ENCODE data around the gene RNF145. TPM values are rescaled to one million over a fixed set of nuclear protein-coding genes. Genes with fewer than 3 reads are reported as not detected.

RNF145 gene
- total RNA-seq, 1 experiment from 2014 or later, result 68.6 TPM

GRCh38 chr5:159223469-159223868, 14.1 kb upstream of the RNF145 start:
- no peak for DNase-seq (ENCODE audit: low spot score)
- in situ Hi-C loops (cut with HindIII; ENCODE audit: low sequenced_read_pairs), result no loop called here

DNA sequence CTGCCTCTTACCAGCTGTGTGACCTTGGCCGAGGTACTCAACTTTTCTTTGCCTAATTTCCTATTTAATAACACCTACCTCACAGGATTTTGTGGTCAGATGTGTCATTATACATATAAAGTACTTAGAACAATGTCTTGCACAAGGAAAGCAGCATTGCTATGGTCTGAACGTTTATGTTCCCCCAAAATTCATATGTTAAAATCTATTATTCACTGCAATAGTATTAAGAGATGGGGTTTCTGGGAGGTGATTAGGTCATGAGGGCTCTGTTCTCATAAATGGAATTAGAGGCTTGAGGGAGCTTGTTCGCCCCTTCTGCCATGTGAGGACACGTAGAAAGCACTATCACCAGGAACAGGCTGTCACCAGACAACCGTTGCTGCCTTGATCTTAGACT, 10.9 kb upstream of the RNF145 start:
- DNase-seq (ENCODE audit: low spot score), result no peak
- in situ Hi-C loops (cut with HindIII; ENCODE audit: low sequenced_read_pairs), result no loop called here

GRCh38 chr5:159218595-159219023, 9.3 kb upstream of the RNF145 start:
- no peak for DNase-seq (ENCODE audit: low spot score)
- in situ Hi-C loops (cut with HindIII; ENCODE audit: low sequenced_read_pairs), result no loop called here

DNA sequence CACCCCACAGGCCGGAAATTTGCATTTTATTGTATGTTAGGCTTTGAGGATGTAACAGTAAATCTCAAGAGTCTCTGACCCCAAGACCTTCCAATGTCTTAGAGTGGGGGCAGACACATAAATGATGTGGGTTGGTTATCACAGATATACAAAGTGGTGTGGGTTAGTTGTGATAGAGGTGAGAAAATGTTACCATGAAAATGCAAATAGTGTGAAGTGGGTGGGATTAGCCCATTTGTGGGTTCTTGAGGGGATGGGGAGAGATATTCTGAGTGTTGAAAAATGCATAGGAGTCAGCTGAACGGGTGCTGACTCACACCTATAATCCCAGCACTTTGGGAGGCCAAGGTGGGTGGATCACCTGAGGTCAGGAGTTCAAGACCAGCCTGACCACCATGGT, 7.9 kb upstream of the RNF145 start:
- no peak for DNase-seq (ENCODE audit: low spot score)
- in situ Hi-C loops (cut with HindIII; ENCODE audit: low sequenced_read_pairs), result no loop called here

DNA sequence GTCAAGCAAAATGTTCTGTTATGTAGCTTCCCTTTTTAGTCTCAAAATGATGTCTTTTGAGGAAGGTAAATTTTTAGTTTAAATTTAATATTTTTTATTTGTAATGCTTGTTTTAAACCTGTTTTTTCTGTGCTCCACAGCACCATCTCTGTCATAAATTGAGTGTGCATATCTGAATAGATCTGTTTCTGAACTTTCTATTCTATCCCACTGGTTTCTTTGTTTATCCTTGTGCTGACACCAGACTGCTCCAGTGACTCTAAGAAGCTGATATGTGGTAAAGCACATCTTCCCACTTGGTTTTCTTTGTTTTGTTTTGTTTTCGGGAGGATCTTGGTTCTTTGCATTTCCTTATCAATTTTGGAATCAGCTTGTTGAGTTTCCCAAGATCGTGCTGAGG, 7.1 kb upstream of the RNF145 start:
- DNase-seq (ENCODE audit: low spot score), result no peak
- in situ Hi-C loops (cut with HindIII; ENCODE audit: low sequenced_read_pairs), result no loop called here

DNA sequence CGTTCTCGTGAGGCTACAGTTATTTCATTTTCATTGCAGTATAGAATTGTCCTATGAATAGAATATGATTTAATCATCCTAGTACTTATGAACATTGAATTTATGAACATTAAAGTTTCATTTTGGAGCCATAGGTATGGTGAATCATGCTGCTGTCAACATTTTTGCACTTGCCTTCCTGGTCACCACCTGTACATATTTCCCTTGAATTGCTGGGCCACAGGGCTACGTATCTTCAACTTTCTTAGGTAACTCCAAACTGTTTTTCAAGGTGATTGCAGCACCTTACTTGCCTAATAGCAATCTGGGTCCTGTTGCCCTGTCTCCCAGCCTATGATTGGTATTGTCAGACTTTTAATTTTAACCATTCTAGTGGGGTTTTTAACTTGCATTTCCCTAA, 6.5 kb upstream of the RNF145 start:
- DNase-seq (ENCODE audit: low spot score), result no peak
- in situ Hi-C loops (cut with HindIII; ENCODE audit: low sequenced_read_pairs), result no loop called here

DNA sequence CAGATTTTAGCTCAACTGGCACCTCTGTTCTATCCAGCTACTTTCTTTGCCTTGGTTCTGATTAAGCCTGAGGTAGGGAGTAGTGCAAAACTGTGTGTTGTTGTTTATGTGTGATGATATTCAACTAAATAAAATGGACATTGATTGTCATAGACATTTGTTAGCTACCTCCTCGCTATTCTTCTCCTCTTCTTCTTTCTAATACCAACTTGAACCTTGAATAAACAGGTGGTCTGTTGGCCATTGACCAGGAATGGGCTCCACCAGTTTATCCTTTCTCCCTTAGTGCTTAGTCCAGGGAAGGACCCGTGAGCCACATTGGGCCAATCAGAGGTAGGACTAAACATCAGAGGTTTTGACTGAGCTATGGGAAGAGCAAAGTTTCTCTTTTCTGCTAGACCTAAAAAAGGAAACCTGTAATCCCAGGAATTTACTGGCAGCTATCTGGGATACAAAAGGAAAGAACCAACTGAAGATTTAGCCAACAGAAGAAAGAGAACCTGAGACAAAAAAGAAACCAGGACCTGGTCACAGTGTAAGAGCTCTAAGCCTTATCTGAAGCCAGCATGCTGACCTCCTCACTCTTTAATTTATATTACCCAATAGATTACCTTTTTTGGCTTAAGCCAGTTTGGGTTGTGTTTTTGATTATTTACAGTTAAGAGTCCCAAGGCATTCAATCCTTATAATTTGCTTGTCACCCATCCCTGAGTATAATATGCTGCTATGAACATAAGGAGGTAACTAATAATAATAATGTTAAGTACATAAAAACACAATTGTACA, 5.3 kb upstream of the RNF145 start:
- in situ Hi-C loops (cut with HindIII; ENCODE audit: low sequenced_read_pairs), result no loop called here
- no peak for DNase-seq (ENCODE audit: low spot score)

- no peak for DNase-seq (ENCODE audit: low spot score)
- in situ Hi-C loops (cut with HindIII; ENCODE audit: low sequenced_read_pairs), result no loop called here
Observed at GRCh38 chr5:159212657-159213462, 3.5 kb upstream of the RNF145 start.

DNA sequence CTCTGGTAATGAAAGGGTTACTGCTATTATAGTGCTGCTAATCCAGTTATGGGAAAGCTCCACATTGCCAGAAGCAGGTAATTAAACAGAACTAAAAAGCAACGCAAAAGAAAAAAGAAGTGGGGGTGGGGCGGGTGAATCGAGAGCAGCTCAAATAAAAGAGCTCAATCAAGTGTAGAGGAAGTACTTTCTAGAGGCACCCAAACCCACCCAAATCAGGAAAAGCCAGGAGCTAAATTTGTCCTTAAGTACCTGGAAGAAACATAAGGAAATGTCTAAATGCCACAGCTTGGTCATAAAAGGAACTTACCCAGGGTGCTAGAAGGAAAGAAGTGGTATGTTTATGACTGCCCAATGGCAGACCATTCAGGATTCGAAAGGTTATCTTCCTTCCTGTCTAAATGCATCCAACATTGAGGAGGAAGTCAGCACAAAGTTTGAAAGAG, 2.4 kb upstream of the RNF145 start:
- in situ Hi-C loops (cut with HindIII; ENCODE audit: low sequenced_read_pairs), result no loop called here
- DNase-seq (ENCODE audit: low spot score), result no peak

GRCh38 chr5:159210846-159211245, 1.5 kb upstream of the RNF145 start:
- in situ Hi-C loops (cut with HindIII; ENCODE audit: low sequenced_read_pairs), result no loop called here
- DNase-seq (ENCODE audit: low spot score), result no peak

GRCh38 chr5:159210210-159210661, 883 bp upstream of the RNF145 start:
- in situ Hi-C loops (cut with HindIII; ENCODE audit: low sequenced_read_pairs), result no loop called here
- DNase-seq (ENCODE audit: low spot score), result no peak

GRCh38 chr5:159208514-159209437, 577 bp downstream of the RNF145 start:
- in situ Hi-C loops (cut with HindIII; ENCODE audit: low sequenced_read_pairs), result no loop called here
- DNase-seq (ENCODE audit: low spot score), result peak; percentile 25

DNA sequence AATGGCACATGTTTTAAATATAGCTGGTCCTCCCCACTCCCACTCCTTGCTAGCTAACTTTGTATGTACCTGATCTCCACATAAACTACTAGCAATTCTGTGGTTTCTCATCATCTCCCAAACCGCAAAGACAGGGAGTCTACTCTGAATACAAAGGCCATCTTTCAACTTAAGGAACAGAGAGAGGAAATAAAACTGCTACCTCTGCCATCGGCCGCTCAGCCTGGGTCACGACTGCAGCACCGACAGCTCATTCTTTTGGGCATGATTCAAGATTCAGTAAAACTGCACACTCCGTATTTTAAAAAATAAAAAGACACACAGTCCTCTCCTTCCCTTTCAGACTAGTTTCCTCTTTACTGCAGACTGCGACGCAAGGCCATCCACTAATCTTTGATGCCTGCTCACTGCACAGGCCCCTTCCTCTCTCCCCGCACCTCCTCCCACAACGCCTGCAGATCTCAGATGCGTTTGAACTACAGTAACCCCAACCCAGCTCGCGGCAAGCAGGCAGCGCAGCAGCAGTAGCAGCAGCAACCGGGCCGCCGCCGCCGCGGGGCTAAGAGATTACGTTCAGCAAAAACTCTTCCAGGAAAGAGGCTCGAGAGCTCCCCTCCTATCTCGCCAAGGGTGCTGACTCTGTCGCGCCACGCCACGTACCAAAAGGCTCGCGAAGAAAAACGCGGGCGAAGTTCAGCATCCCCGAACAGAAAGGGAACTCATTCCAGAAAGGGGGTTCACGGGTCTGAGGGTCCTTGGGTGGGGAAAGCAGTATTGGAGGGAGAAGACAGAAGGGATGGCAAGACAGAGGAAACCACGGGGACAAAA, 1.5 kb downstream of the RNF145 start:
- in situ Hi-C loops (cut with HindIII; ENCODE audit: low sequenced_read_pairs), result no loop called here
- peak; percentile 88 for DNase-seq (ENCODE audit: low spot score)

DNA sequence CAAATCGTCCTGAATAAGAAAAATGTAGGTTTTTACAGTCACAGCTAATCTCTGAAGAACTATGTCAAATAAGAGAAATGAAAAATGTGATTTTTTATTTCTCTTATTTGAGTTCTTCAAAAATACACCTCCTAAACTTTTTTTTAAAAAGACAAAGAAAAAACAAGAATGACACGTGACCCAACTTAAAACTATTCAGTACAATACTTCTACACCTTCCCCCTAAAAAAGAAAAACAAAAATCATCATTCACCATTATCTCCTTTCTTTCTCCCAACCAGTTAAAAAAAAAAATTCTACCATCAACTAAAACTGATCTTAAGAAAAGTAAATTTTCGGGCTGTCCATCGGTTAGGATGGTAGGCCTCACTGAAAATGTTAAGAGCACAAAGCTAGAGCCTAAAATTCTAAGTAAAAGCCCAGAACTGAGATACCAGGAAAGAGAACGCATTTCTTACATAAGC, 2.1 kb downstream of the RNF145 start:
- in situ Hi-C loops (cut with HindIII; ENCODE audit: low sequenced_read_pairs), result no loop called here
- no peak for DNase-seq (ENCODE audit: low spot score)

GRCh38 chr5:159206818-159207217, 2.5 kb downstream of the RNF145 start:
- DNase-seq (ENCODE audit: low spot score), result peak; percentile 16
- in situ Hi-C loops (cut with HindIII; ENCODE audit: low sequenced_read_pairs), result no loop called here

DNA sequence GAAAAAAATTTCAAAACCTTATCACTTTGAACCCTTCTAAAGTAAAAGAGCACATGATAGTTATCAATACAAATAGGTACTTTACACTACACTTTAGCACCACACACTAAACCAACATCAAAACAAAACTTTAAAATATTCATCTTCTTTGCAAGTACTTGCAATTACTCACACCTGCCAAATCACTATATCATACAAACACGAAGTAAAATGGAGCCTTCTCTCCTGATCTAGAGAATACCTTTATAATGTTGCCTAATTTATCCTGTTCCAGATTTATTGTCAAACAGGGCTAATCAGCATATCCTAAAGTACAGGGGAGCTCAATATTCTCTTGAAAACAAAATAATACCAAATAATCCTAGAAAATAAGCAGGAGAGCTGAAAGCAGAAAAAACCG, 3.0 kb downstream of the RNF145 start:
- in situ Hi-C loops (cut with HindIII; ENCODE audit: low sequenced_read_pairs), result no loop called here
- peak; percentile 23 for DNase-seq (ENCODE audit: low spot score)

DNA sequence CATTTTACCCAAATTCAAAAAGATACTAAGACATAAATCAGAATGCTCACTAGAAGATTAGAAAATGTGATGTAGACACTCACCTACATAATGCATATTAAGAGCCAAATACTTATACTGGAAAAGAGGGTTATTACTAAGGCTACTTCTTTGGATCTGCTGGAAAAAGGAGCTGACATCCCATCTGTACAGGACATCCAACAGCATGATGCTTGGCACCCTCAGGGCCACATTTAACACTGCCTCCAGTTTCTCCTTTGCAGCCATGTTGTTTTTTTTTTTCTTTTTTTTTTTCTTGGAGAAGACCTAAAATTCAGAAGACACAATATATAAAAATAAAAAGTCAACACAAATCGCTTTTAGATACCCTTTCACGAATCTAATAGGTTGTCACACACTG, 6.0 kb downstream of the RNF145 start:
- peak; percentile 60 for DNase-seq (ENCODE audit: low spot score)
- in situ Hi-C loops (cut with HindIII; ENCODE audit: low sequenced_read_pairs), result no loop called here

DNA sequence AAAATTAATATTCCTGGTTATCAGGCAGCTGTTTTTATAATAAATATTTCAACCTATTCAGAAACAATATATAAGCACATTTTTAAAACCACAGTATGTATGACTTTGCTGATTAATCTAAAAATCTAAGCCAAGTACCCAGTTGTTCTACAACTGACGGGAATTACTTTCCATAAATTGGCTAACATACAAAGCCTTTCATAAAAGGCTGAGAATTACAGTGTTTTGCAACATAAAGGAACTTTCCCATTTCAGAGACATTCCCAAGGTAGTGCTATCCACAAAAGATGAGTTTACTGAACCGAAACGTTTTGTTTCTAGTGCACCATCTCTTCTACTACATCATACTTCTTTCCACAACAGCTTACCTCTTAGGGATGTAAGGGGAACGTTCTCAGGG, 7.2 kb downstream of the RNF145 start:
- DNase-seq (ENCODE audit: low spot score), result no peak
- in situ Hi-C loops (cut with HindIII; ENCODE audit: low sequenced_read_pairs), result no loop called here
